H1 (cell line): ENCODE data around the gene PKIB. TPM values are rescaled to one million over a fixed set of nuclear protein-coding genes. Genes with fewer than 3 reads are reported as not detected.

Experiments used
- JUN ChIP-seq: IDR thresholded peaks from 2 replicates; pipeline ENCODE4 v1.6.1; 2011; ENCODE audit warnings: low read depth, mild to moderate bottlenecking, improper control_type of control experiment, low read length
- MAFK ChIP-seq: IDR thresholded peaks from 2 replicates; pipeline ENCODE4 v1.6.1; 2012; ENCODE audit warnings: low read depth, mild to moderate bottlenecking, improper control_type of control experiment, low read length
- POU5F1 ChIP-seq: IDR thresholded peaks from 2 replicates; pipeline ENCODE4 v1.6.1; 2011; ENCODE audit warnings: low read depth, mild to moderate bottlenecking, low read length, moderate library complexity
- SP2 ChIP-seq: IDR thresholded peaks from 2 replicates; pipeline ENCODE4 v1.6.1; 2012; ENCODE audit warnings: mild to moderate bottlenecking, low read length, inconsistent platforms
- TBP ChIP-seq: IDR thresholded peaks from 2 replicates; pipeline ENCODE4 v1.6.1; 2011; ENCODE audit warnings: low read depth, low read length, improper control_type of control experiment
- TCF12 ChIP-seq: IDR thresholded peaks from 2 replicates; pipeline ENCODE4 v1.6.1; 2011; ENCODE audit warnings: low read depth, mild to moderate bottlenecking, low read length
- polyA plus RNA-seq, 7 experiments: library from polyadenylated mRNA; depleted of rRNA in 3 of 7; stranded (reverse) in 5 of 7; unstranded in 2 of 7; fragments of >200 nt in 5 of 7; fragments of 200-250 nt in 2 of 7; gene quantifications; 1 replicate in 5 of 7; 2 replicates in 1 of 7; 4 replicates in 1 of 7; pipeline versions ENCODE4 v1.2.1 to v1.2.3, GENCODE V29; 2011 to 2013; ENCODE audit warnings: missing spikeins in 2 of 7, mixed read lengths in 2 of 7
- total RNA-seq: library from RNA; stranded (reverse); fragmentation: NEBNext Ultra II Directional; extraction: Animal tissue kit (Norgen Biotek cat#: 25700); gene quantifications from 2 replicates; pipeline ENCODE4 v1.2.1, GENCODE V29; 2021

The PKIB gene
- total and polyA plus RNA-seq, 2 of the 8 experiments (the other 6 are each of a cell fraction or from before 2014, with no cell fraction given): 13.5 to 73.3 TPM

DNA sequence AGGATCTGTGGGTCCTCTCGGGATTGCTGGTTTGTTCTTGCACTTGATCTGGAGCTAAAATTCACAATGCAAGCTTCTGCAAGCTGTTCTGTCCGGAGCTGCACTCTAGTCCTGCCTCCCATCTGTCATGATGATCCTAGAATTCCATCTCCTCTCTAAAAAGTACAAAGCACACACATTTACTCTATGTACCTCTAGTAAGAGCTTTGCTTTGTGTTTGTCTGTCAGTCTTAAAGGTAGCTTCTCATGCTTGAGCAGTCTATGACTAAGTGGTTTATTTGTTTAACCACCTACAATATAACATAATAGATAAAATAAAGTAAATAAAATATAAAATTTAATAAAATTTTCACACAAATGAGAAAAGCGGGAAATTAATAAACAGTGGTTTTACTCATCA is 46.0 kb upstream of the PKIB start (continued):
- TF ChIP-seq TBP (no peak), JUN (no peak), TCF12 (no peak), MAFK (no peak), POU5F1 (no peak), SP2 (no peak)
- TF ChIP-seq, all 59 proteins: peak for 0
